Astrocyte of the cerebellum (primary cell): ENCODE data around the gene CXorf65.

ENCODE experiments used
- DNase-seq: peaks from one replicate; pipeline ENCODE4 v3.0.0-alpha.2; 2011; ENCODE audit warnings: low read depth
- H3K4me3 ChIP-seq: 2 replicates; pipeline ENCODE4 v1.5.1; 2011; ENCODE audit warnings: mild to moderate bottlenecking, low read depth, low read length, moderate library complexity
- in situ Hi-C: cut with HindIII; loops from 2 replicates; pipeline ENCODE4 v1.10.0; 2017; ENCODE audit warnings: low sequenced_read_pairs
- TF ChIP-seq, protein P1 (sequence below): IDR thresholded peaks from 2 replicates; pipeline ENCODE4 v1.5.1; 2012; ENCODE audit warnings: low read length, low read depth, moderate library complexity, mild to moderate bottlenecking; ENCODE audit errors: missing control alignments

Gene CXorf65

DNA sequence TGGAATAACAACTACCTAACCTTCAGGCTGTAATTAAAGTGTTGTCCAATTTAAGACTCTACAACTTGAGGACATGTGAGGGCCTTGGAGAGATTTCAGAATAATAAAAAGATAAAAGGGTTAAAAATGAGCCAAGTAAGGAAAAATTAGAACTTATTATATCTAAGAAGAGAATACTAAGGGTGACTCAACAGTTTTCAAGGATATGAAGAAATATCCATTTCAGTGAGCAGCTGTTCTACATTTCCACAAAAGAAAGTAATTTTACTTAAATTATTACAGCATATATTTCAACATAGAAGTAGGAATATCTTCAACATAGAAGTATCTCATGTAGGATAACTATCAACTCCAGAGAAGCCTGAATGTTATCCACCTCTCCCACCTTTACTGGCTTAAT lies 49.7 kb downstream of the CXorf65 start:
- no peak overlapping the region for H3K4me3 ChIP-seq
- TF ChIP-seq, protein P1, sequence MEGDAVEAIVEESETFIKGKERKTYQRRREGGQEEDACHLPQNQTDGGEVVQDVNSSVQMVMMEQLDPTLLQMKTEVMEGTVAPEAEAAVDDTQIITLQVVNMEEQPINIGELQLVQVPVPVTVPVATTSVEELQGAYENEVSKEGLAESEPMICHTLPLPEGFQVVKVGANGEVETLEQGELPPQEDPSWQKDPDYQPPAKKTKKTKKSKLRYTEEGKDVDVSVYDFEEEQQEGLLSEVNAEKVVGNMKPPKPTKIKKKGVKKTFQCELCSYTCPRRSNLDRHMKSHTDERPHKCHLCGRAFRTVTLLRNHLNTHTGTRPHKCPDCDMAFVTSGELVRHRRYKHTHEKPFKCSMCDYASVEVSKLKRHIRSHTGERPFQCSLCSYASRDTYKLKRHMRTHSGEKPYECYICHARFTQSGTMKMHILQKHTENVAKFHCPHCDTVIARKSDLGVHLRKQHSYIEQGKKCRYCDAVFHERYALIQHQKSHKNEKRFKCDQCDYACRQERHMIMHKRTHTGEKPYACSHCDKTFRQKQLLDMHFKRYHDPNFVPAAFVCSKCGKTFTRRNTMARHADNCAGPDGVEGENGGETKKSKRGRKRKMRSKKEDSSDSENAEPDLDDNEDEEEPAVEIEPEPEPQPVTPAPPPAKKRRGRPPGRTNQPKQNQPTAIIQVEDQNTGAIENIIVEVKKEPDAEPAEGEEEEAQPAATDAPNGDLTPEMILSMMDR, result no peak
- DNase-seq, result no peak
- in situ Hi-C loops, result no loop called here
